ENCODE measurements around the gene STIM2. TPM values are rescaled to one million over a fixed set of nuclear protein-coding genes. Genes with fewer than 3 reads are reported as not detected.

STIM2 gene
- total and polyA plus RNA-seq, 10 of the 15 experiments (the other 5 are each of a cell fraction or from before 2014, with no cell fraction given): 4.7 to 41.5 (median 16.9) TPM

- no peak for TF ChIP-seq NFIC (IDR thresholded peaks at IDR 0.05; ENCODE audit: low read depth, low read length)
- TF ChIP-seq, protein P1, sequence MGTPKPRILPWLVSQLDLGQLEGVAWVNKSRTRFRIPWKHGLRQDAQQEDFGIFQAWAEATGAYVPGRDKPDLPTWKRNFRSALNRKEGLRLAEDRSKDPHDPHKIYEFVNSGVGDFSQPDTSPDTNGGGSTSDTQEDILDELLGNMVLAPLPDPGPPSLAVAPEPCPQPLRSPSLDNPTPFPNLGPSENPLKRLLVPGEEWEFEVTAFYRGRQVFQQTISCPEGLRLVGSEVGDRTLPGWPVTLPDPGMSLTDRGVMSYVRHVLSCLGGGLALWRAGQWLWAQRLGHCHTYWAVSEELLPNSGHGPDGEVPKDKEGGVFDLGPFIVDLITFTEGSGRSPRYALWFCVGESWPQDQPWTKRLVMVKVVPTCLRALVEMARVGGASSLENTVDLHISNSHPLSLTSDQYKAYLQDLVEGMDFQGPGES (IDR thresholded peaks at IDR 0.05): no peak
- TF ChIP-seq FOS (IDR thresholded peaks at IDR 0.05; ENCODE audit: borderline replicate concordance, extremely low read depth, insufficient read length): no peak
- no peak for TF ChIP-seq SREBF2 (IDR thresholded peaks at IDR 0.05; ENCODE audit: low read length)
- TF ChIP-seq, protein P2, sequence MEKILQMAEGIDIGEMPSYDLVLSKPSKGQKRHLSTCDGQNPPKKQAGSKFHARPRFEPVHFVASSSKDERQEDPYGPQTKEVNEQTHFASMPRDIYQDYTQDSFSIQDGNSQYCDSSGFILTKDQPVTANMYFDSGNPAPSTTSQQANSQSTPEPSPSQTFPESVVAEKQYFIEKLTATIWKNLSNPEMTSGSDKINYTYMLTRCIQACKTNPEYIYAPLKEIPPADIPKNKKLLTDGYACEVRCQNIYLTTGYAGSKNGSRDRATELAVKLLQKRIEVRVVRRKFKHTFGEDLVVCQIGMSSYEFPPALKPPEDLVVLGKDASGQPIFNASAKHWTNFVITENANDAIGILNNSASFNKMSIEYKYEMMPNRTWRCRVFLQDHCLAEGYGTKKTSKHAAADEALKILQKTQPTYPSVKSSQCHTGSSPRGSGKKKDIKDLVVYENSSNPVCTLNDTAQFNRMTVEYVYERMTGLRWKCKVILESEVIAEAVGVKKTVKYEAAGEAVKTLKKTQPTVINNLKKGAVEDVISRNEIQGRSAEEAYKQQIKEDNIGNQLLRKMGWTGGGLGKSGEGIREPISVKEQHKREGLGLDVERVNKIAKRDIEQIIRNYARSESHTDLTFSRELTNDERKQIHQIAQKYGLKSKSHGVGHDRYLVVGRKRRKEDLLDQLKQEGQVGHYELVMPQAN (conservative IDR thresholded peaks at IDR 0.05): no peak
- TF ChIP-seq CHD4 (IDR thresholded peaks at IDR 0.05): no peak
- TF ChIP-seq RBBP5 (conservative IDR thresholded peaks at IDR 0.05): no peak
- TF ChIP-seq HDAC2 (IDR thresholded peaks at IDR 0.05): no peak
- no peaks in the 10 kb centered on the region for H3K79me2 ChIP-seq (ENCODE audit: control insufficient read depth, insufficient read depth, low read length)
- no peak for ATAC-seq
- CTCF ChIA-PET: interaction anchor here (0.6 to 2.9 kb wide), 3 partner anchors 10 to 64 kb away, joined by 3 to 13 read pairs (median 3); no protein-coding TSS in a partner anchor
- H3K4me2 ChIP-seq (ENCODE audit: control insufficient read depth, insufficient read depth): no peak overlapping the region
- no peak overlapping the region for H3K4me3 ChIP-seq
- no peak overlapping the region for H3K27ac ChIP-seq (ENCODE audit: control insufficient read depth, insufficient read depth)
- in situ Hi-C loops (cut with MboI) (no loop called here), intact Hi-C loops (cut with micrococcal nuclease; ENCODE audit: unreplicated experiment) (no loop called here)
- H4K20me1 ChIP-seq (ENCODE audit: control insufficient read depth, insufficient read depth): no peaks in the 10 kb centered on the region
- SMC1A ChIA-PET (ENCODE audit: uncharacterized antibody, unreplicated experiment): interaction anchor here (0.5 to 1.2 kb wide), 2 partner anchors 61 to 472 kb away, joined by 3 read pairs; no protein-coding TSS in a partner anchor
- H3K9me3 ChIP-seq (replicated peaks; ENCODE audit: control insufficient read depth, insufficient read depth, low read length): no peaks in the 10 kb centered on the region
- no peak overlapping the region for H3K9ac ChIP-seq (ENCODE audit: control insufficient read depth, insufficient read depth, low read length)
- H3K27me3 ChIP-seq (replicated peaks in 1 of 2; ENCODE audit: control insufficient read depth in 2 of 2, insufficient read depth in 2 of 2, low read length in 1 of 2): no peaks in the 10 kb centered on the region
- no TSS peak for BruUV-seq (replicated peaks)
- no peak for DNase-seq (ENCODE audit: low read depth, low spot score)
- POLR2A ChIA-PET: no interaction called here
- no peaks in the 10 kb centered on the region for H3K4me1 ChIP-seq (ENCODE audit: control insufficient read depth, insufficient read depth, low read length)
- H2AFZ ChIP-seq (ENCODE audit: control insufficient read depth, low read depth, low read length): no peak overlapping the region
- no peak for FAIRE-seq
- RAD21 ChIA-PET (ENCODE audit: unreplicated experiment): no interaction called here
- peaks cover 0 to 7% of the 10 kb centered on the region in 2 experiments; a peak in 2 of 4 replicates for H3K36me3 ChIP-seq (ENCODE audit: control insufficient read depth in 2 of 2, insufficient read depth in 2 of 2, low read length in 1 of 2)
- WGBS (ENCODE audit: insufficient coverage, insufficient replicate concordance, low lambda C conversion rate, missing lambda C conversion rate): 96% methylated on average over 4 of the region's 4 CpGs
Measured at GRCh38 chr4:27020203-27020602, 159.6 kb downstream of the STIM2 start.

Measured in GM12878 (cell line).